GM12874 (cell line): Measurements from ENCODE around the gene SLC25A24.

Experiments used
- TF ChIP-seq, protein P1 (sequence below): IDR thresholded peaks from 2 replicates; pipeline ENCODE4 v1.5.1; 2011; ENCODE audit warnings: low read depth, mild to moderate bottlenecking, control low read depth, low read length, moderate library complexity; ENCODE audit not compliant: insufficient read depth

SLC25A24 gene

DNA sequence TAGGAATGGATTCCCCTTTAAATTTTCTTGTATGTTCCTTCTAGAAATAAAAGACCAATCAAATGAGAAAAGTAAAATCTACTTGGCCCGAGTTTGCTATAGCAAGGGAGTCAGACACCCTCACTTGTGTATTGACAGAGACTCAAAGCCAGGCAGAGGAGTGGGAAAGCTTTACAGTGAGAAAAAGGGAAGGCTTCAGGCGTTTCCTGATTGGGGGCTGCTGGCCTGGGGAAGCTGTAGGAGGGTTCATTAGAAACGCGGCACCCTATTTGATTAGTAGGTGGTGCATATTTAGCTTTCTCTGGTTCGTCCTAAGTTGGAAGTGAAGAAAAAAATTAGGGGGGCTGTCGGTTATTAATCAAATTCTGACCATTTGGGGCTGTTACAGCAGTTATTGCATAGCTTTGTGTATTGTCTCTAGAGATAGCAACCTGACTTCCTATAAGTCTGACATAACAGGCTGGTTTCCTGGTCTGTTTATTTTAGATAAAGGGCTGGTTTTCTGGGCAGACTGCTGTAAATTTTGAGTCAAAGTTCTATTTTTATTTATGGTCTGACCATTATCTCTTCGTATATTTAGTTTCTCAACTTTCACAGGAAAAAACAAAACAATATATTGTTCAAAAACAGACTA, 10.0 kb downstream of the SLC25A24 start:
- TF ChIP-seq, protein P1, sequence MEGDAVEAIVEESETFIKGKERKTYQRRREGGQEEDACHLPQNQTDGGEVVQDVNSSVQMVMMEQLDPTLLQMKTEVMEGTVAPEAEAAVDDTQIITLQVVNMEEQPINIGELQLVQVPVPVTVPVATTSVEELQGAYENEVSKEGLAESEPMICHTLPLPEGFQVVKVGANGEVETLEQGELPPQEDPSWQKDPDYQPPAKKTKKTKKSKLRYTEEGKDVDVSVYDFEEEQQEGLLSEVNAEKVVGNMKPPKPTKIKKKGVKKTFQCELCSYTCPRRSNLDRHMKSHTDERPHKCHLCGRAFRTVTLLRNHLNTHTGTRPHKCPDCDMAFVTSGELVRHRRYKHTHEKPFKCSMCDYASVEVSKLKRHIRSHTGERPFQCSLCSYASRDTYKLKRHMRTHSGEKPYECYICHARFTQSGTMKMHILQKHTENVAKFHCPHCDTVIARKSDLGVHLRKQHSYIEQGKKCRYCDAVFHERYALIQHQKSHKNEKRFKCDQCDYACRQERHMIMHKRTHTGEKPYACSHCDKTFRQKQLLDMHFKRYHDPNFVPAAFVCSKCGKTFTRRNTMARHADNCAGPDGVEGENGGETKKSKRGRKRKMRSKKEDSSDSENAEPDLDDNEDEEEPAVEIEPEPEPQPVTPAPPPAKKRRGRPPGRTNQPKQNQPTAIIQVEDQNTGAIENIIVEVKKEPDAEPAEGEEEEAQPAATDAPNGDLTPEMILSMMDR, result no peak

DNA sequence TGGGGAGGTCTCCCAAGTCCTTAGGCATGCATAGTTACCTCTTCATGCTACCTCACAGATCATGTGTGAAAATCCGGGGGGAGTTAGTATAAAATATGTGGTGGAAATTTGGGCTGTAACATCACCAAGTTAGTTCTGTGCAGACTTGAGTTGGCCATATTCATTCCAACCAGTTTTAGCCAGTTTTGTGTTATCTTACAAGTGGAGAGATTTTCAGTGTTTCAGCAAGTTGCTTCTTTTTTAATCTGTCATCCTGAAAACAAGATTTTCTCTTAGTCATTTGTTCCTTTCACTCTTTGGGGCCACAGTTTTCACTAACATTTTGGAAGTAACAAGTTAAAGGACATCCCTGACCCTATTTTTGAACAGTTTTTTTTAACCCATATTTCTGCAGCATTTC, 11.3 kb downstream of the SLC25A24 start:
- TF ChIP-seq, protein P1, result no peak

DNA sequence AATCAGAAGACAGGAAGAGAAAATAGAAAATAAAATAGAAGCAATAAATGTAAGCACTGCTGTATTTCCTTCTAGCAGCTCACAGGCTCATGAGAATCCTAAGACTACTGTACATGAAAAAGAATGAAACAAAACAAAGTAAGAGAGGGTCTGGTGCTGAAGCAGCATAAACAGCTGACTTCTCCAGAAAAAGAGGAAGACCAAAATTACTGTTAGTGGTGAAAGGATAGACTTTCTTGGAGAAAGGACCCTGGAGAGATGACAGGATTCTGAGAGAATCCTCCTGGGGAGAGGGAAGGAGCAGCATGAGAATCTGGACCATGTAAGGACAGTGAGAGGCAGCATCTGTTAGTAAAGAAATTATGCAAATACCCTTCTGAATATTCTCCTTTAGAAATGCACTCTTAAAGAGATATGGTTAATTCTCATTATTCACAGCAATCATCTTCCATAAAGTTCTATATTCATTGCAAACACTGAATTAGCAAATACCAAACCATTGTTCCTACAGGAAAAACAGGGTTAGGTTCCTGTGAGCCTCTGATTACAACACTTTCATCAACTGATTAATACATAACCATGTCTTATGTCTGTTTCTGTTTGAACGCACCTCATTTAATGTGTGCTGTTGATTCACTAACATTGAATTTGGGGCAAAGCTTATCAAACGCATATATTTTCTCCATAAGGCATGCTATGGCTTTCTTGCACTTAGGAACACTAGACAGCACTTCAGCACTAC, 17.0 kb downstream of the SLC25A24 start:
- TF ChIP-seq, protein P1, result no peak

DNA sequence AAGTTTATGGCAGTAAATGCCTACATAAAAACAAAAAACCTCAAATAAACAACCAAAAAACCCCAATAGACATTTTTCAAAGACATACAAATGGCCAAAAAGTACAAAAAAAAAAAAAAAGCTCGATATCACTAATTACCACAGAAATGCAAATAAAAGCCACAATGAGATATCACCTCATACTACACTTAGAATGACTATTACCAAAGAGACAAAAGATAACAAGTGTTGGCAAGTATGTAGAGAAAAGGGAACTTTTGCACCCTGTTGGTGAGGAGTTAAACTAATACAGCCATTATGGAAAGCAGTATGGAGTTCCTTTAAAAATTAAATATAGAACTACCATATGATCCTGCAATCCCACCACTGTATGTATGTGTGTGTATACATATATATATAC, 21.1 kb downstream of the SLC25A24 start:
- TF ChIP-seq, protein P1, result no peak

DNA sequence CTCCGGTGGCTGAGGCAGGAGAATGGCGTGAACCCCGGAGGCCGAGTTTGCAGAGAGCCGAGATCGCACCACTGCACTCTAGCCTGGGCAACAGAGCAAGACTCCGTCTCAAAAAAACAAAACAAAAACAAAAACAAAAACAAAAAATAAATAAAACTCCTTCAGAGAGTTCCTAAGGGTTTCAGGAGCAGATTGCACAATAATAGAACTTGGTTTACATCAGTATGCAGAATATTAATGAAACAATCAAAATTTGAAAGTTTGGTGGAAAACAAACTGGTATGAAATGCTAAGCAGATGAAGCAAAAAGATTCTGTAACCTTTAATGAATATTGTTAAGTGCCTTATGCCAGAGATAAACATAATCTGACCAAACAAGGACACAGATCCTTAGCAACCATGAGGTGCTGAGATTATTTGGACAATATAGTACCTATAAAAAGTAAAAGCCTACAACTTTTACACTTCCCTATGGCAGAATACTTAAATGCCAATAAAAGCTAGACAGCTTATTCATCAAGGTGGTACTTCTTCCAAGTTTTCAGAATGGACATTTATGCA, 41.2 kb downstream of the SLC25A24 start:
- TF ChIP-seq, protein P1, result no peak

DNA sequence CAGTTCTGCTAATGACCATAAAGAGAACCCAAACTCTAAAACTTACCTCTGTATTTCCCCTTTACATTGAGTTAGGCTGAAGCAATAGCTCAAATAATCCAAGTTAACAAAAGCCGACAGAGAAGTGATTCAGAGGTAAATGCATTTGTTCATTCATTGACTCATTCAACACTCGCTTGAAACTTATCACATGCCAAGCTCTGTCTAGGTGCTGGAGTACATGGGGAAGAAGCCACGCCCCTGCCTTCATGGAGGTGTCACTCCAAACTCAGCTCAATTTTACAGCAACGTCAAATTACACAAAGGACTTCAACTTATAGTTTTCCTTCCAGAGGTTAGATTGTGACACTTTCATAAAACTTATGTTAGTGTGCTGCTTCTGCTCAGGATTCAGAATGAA, 45.8 kb downstream of the SLC25A24 start:
- TF ChIP-seq, protein P1, result no peak

DNA sequence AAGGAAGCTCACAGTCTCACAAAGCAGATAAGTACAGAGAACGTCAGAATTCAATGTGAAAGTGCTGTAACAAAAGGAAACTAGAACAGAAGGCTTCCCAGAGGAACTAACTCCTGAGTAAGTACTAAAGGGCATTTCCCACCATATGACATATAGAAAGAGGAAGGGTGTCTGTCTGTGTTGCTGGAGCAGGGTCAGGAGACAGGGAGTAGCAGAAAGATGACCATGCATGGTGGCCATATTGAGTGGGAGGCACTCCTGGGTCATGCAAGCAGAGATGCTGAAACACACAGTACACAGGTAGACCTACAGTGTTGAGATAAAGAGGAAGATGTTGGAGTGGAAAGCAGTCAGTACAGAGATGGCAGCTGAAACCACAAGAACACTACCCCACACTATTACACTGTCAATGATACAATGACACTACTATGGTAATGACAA, 47.3 kb downstream of the SLC25A24 start:
- TF ChIP-seq, protein P1, result no peak
